Skeletal muscle cell (primary cell): ENCODE data around the gene RPAP3.

Experiments used
- DNase-seq: peaks from one replicate; pipeline ENCODE4 v3.0.0-alpha.2; 2010; ENCODE audit warnings: low read depth
- H3K4me3 ChIP-seq: 2 replicates; pipeline ENCODE4 v1.5.1; 2011; ENCODE audit warnings: low read depth, mild to moderate bottlenecking, control low read depth, low read length, moderate library complexity

Gene RPAP3

GRCh38 chr12:47725091-47725772 lies 19.4 kb upstream of the RPAP3 start, which contains the start of gene ENDOU:
Gene ENDOU, minus strand, starts transcription at chr12:47725490. Its CDS starts 77 bp downstream, at chr12:47725413.
- H3K4me3 ChIP-seq: no peak within 1 kb of the TSS
- DNase-seq: no peak

GRCh38 chr12:47722941-47723631 lies 17.3 kb upstream of the RPAP3 start:
- no peak overlapping the region for H3K4me3 ChIP-seq
- DNase-seq: no peak

- DNase-seq: no peak
- H3K4me3 ChIP-seq: no peak overlapping the region
Observed at GRCh38 chr12:47722136-47722834, 16.5 kb upstream of the RPAP3 start.

- H3K4me3 ChIP-seq: no peak overlapping the region
- no peak for DNase-seq
Observed at GRCh38 chr12:47721431-47721973, 15.7 kb upstream of the RPAP3 start.

DNA sequence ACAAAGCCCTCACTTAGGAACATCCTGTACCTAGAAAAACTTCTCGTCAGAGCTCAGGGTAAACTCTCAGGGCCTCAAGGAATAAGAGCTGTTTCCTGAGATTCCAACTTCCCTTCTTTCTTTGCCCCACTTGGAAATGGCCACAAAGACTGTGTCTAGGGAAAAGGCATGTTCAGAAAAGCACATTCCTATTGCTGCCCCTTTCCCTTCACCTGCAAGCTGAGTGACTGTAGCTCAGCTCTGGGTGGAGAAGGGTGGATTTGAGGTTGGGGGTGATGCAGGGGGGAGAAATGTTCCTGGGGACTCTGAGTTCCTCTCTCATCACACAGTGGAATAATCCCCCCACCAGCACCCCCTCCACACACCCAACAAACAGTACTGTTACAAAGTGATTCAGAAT lies 12.7 kb upstream of the RPAP3 start:
- H3K4me3 ChIP-seq: no peak overlapping the region
- DNase-seq: no peak

- DNase-seq: no peak
Observed at GRCh38 chr12:47717443-47718193, 11.8 kb upstream of the RPAP3 start.

DNA sequence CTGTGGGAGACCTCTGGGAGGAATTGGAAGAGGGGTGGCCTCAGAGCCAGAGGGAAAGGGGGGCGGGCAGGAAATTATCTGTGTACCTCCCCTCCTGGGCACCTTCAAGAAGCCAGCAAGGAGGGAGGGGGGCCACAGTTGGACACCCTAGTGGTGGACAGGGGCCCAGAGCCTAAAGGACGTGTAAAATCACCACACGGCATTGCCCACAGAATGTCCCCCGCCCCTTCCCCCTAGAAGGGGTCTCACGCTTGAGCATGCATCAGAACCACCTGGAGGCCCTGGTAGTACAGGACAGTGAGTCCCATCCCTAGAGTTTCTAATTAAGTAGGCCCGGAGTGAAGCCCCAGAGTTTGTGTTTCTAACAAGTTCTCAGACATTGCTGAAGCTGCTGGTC lies 11.2 kb upstream of the RPAP3 start:
- H3K4me3 ChIP-seq: no peak overlapping the region
- DNase-seq: no peak

More at GRCh38 chr12:47717443-47718193, 11.8 kb upstream of the RPAP3 start:
- no peak overlapping the region for H3K4me3 ChIP-seq

GRCh38 chr12:47715877-47716548 lies 10.2 kb upstream of the RPAP3 start:
- DNase-seq: no peak
- H3K4me3 ChIP-seq: no peak overlapping the region

DNA sequence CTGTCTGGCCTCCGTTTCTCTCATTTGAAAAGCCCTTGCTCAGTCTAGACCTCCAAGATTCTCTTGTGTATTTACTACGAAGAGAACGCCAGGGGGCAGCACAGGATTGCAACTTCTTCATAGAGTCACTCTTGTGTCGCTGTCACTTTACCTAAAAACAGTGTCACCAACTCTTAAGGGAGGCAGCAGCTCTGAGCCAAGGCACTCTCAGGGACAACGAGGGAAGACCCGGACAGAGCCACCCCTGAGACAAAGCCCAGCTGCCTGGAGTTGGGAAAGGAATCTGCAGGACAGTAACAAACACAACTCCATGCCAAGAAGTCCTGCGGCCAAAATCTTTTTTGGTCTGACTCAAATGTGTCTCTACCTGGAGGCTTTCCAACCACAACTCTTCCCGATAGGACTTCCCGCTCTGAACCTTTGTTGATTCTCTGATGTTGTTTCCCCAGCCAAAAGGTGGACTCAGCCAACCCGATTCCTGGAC lies 9.6 kb upstream of the RPAP3 start:
- DNase-seq: no peak
- H3K4me3 ChIP-seq: no peak overlapping the region

GRCh38 chr12:47714826-47715386 lies 9.1 kb upstream of the RPAP3 start:
- no peak overlapping the region for H3K4me3 ChIP-seq
- DNase-seq: no peak

GRCh38 chr12:47712171-47712570 lies 6.3 kb upstream of the RPAP3 start:
- no peak overlapping the region for H3K4me3 ChIP-seq
- DNase-seq: no peak

DNA sequence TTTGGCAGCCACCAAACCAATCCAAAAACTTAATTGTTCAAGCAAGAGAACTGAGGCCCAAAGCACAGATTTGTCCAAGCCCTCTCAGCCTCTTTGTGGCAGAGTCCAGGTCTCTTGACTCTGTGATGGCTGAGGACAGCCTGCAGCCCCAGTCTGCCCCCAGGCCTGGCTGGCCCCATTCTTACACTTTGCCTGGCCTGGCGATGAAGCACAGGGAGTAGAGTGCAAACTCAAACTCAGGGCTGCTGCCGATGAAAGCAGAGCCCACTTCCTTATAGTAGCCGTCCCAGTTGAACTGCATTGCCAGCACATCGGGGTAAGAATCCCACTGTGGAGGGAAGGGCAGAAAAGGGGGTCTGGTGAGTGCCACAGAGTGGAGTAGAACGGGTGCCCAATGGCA lies 5.6 kb upstream of the RPAP3 start:
- no peak overlapping the region for H3K4me3 ChIP-seq
- no peak for DNase-seq

GRCh38 chr12:47710278-47710677 lies 4.4 kb upstream of the RPAP3 start:
- no peak for DNase-seq
- no peak overlapping the region for H3K4me3 ChIP-seq

DNA sequence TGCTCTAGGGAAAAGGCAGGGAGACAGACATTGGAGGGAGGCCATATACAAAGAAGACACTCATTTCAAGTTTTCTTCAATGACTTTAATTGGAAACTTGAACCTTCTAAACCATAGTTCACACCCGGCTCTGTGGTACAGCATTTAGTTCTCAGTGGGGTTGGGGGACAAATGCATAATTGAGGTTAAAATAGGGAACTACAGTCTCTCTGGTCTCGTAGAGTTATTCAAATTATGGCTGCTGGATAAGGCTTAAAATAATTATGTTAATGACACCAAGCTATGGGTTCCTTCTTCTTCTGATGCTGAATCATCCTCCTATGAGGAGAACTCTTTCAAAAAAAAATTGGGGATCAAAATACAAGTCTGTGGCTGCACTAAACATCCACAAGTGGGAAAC lies 3.8 kb upstream of the RPAP3 start:
- H3K4me3 ChIP-seq: no peak overlapping the region
- no peak for DNase-seq

DNA sequence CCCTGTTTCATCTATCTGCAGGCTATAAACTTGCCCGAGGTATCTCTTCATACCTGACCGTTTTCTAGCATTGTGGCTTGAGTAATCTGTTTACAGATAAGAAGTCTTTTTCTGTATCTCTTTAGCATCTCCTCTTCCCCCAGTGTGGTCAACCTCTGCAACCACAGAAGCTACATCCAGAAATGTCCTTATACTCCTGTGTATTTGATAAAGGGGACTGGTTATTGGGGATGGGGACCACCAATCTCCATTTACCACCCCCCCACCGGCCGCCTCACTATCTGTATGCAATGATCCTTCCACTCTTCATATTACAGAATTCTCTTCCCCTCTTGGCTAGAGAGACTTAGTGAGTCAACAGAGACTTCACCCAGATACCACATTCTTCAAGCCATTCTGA lies 3.4 kb upstream of the RPAP3 start:
- H3K4me3 ChIP-seq: no peak overlapping the region
- DNase-seq: no peak

- no peak for DNase-seq
- H3K4me3 ChIP-seq: no peak overlapping the region
Observed at GRCh38 chr12:47707905-47708543, 2.2 kb upstream of the RPAP3 start.

GRCh38 chr12:47707355-47707754 lies 1.5 kb upstream of the RPAP3 start:
- H3K4me3 ChIP-seq: no peak overlapping the region
- DNase-seq: no peak

DNA sequence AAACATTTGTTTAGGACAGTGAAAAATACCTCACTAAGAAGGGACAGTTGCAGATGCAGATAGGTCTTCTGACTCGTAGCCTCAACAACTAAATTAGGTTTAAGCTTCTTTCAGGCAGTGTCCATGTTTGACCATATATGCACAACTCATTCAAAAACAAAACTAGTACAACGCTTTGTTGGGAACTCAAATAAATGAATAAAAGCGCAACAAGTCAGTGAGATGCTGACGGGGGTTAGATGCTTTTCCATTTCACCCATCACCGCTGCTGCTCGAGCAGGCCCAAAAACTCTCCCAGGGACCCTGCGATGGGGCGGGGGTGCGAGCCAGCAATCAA lies 633 bp downstream of the RPAP3 start:
- peak overlapping the region; percentile 71 for H3K4me3 ChIP-seq
- no peak for DNase-seq
